GM19455 (cell line): ENCODE data around the gene FAM90A26.
"Not testable (repeated sequence)": the region's sequence is repeated elsewhere in the genome, so short reads cannot be mapped to it uniquely, and the experiment has no call there.

Experiments used
- ATAC-seq: cut with Tn5 transposase; IDR thresholded peaks from one replicate; pipeline ENCODE4 v1.9.1; 2021; ENCODE audit not compliant: unreplicated experiment

FAM90A26 gene

DNA sequence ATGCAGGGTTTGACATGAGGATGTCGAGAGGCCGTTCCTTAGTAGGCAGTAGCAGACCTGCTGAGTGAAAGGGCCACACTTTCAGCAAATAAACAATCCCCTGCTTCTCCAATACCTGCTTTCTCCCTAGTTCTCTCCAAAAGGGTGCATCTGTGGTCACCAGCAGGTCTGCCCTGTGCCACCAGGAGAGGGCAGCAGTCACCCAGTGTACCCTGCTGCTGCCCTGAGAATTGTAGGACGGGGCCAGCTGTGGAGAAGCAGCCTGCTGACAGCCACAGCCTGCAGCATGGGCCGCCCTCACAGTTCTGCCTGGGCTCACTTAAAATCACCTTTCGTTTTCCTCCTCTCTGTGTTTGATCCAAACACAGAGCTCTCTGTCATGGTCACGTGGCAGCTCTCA, 11.8 kb upstream of the FAM90A26 start:
- ATAC-seq: not testable (repeated sequence)

DNA sequence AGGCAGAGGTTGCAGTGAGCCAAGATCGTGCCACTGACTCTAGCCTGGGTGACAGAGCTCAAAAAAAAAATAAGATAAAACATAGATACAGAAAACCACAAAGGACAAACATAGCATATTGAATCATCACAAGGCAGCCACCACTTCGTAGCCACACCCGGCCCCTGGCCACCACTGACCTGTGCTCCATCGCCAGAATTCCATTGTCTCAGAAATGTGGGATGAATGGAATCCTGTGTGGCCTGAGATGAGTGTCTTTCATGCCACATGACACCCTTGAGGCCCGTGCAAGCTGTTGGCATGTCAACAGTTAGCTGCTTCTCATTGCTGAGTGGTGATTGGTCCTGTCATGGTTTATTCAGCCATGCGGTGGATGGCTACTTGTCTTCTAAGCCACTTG, 10.2 kb upstream of the FAM90A26 start:
- not testable (repeated sequence) for ATAC-seq

DNA sequence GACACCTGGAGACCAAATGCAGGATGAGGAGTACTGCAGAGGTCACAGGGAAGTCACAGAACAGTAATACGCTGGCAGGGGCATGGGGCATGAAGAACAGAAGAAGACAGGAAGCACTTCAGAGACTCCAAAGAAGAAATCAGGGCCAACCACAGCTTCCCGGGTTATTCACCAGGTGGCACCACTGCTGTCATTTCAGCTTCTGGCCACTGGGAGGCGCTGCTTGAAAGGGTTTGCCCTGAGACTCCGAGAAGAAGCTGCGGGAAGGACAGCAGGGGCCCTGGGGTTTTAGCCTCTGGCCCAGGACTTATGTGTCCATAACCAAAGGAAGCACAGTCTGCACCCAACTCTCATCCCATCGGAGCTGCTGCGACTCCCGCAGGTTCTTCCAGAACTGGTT, 4.2 kb upstream of the FAM90A26 start:
- ATAC-seq: not testable (repeated sequence)

DNA sequence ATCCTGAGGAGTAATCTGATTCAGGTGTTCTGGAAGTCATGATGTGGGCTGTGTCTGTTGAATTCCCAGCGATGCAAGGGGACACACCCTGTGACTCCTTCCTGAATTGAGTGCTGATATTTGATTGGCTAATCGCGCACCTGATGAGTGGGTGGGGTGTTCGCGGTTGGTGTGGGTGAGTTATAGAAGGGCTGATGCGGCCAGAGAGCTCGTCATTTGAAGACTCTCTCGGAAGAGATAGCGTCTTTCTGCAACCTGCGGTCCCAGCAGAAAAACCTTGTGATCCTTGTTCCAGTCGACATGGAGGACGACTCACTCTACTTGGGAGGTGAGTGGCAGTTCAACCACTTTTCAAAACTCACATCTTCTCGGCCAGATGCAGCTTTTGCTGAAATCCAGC, 40.1 kb downstream of the FAM90A26 start, which contains the start of gene USP17L10:
Gene USP17L10, plus strand, starts transcription at position 301 of the 400 bp plus-strand sequence. Its CDS starts 0 bp downstream, at position 301.
- not testable (repeated sequence) for ATAC-seq

DNA sequence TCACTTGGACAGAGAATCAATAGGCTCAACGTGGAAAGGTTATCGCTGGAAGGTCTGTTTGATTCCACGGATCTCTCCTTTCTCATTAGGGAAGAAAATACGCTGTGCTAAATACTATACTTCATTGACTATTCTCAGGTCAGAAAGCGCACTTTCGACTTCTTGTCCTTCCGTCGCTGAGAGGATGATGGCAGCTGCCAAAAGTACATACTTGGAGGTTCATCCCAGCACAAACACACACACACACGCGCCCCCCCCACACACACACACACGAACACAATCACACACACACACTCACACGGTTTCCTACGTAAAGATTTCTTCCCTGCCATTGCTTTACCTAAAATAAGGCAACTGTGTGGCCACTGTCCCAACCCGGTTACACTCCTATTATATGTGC, 44.5 kb downstream of the FAM90A26 start:
- not testable (repeated sequence) for ATAC-seq

DNA sequence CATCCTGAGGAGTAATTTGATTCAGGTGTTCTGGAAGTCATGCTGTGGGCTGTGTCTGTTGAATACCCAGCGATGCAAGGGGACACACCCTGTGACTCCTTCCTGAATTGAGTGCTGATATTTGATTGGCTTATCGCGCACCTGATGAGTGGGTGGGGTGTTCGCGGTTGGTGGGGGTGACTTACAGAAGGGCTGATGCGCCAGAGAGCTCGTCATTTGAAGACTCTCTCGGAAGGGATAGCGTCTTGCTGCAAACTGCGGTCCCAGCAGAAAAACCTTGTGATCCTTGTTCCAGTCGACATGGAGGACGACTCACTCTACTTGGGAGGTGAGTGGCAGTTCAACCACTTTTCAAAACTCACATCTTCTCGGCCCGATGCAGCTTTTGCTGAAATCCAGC, 44.9 kb downstream of the FAM90A26 start, which contains the start of gene USP17L11:
Gene USP17L11, plus strand, starts transcription at position 301 of the 400 bp plus-strand sequence. Its CDS starts 0 bp downstream, at position 301.
- ATAC-seq: not testable (repeated sequence)

DNA sequence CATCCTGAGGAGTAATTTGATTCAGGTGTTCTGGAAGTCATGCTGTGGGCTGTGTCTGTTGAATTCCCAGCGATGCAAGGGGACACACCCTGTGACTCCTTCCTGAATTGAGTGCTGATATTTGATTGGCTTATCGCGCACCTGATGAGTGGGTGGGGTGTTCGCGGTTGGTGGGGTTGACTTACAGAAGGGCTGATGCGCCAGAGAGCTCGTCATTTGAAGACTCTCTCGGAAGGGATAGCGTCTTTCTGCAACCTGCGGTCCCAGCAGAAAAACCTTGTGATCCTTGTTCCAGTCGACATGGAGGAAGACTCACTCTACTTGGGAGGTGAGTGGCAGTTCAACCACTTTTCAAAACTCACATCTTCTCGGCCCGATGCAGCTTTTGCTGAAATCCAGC, 49.6 kb downstream of the FAM90A26 start, which contains the start of gene USP17L12:
Gene USP17L12, plus strand, starts transcription at position 301 of the 400 bp plus-strand sequence. Its CDS starts 0 bp downstream, at position 301.
- not testable (repeated sequence) for ATAC-seq

DNA sequence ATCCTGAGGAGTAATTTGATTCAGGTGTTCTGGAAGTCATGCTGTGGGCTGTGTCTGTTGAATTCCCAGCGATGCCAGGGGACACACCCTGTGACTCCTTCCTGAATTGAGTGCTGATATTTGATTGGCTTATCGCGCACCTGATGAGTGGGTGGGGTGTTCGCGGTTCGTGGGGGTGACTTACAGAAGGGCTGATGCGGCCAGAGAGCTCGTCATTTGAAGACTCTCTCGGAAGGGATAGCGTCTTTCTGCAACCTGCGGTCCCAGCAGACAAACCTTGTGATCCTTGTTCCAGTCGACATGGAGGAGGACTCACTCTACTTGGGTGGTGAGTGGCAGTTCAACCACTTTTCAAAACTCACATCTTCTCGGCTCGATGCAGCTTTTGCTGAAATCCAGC, 54.4 kb downstream of the FAM90A26 start, which contains the start of gene USP17L13:
Gene USP17L13, plus strand, starts transcription at position 301 of the 400 bp plus-strand sequence. Its CDS starts 0 bp downstream, at position 301.
- ATAC-seq: not testable (repeated sequence)
